Chondrocyte (in vitro differentiated cells): ENCODE data around the gene ST3GAL4. TPM values are rescaled to one million over a fixed set of nuclear protein-coding genes. Genes with fewer than 3 reads are reported as not detected.
A peak's percentile ranks its signal among the peaks of the same experiment; 100 is the strongest.

Experiments used
- DNase-seq: peaks from one replicate; pipeline ENCODE4 v3.0.0; 2021; ENCODE audit warnings: mixed read lengths, low spot score
- H3K27ac Mint-ChIP-seq: one replicate; pipeline ENCODE4 v1.8.0; 2021; ENCODE audit warnings: mild to moderate bottlenecking, moderate library complexity, mixed read lengths; ENCODE audit not compliant: unreplicated experiment
- H3K27me3 Mint-ChIP-seq: 2 replicates; pipeline ENCODE4 v1.8.0; 2021; ENCODE audit warnings: low read depth, mixed read lengths
- H3K36me3 Mint-ChIP-seq: 2 replicates; pipeline ENCODE4 v1.8.0; 2021; ENCODE audit warnings: low read depth, mixed read lengths
- H3K4me1 Mint-ChIP-seq: 2 replicates; pipeline ENCODE4 v1.8.0; 2021; ENCODE audit warnings: low read depth, mild to moderate bottlenecking, mixed read lengths
- H3K4me3 Mint-ChIP-seq: one replicate; pipeline ENCODE4 v1.8.0; 2021; ENCODE audit warnings: mild to moderate bottlenecking, moderate library complexity, mixed read lengths; ENCODE audit not compliant: unreplicated experiment
- H3K9me3 Mint-ChIP-seq: 2 replicates; pipeline ENCODE4 v1.8.0; 2021; ENCODE audit warnings: low read depth, mixed read lengths
- CTCF ChIP-seq: fragments of 200-600 bp; sonication (generic); IDR thresholded peaks from 2 replicates; pipeline ENCODE4 v1.5.0; 2021; ENCODE audit warnings: antibody characterized with exemption, mild to moderate bottlenecking, moderate library complexity
- total RNA-seq: library from RNA; stranded (reverse); gene quantifications from 3 replicates; pipeline ENCODE4 v1.2.1, GENCODE V29; 2021

The ST3GAL4 gene
- total RNA-seq, 1 donor from 2014 or later, result 30.7 TPM

- Mint-ChIP-seq H3K4me1 (peaks cover 8% of the 10 kb centered on the region), H3K9me3 (no peaks in the 10 kb centered on the region), H3K36me3 (no peaks in the 10 kb centered on the region), H3K4me3 (no peak overlapping the region), H3K27me3 (no peaks in the 10 kb centered on the region), H3K27ac (no peak overlapping the region)
- TF ChIP-seq CTCF, result no peak
- DNase-seq, result peak; percentile 43
These were observed 28.0 kb upstream of the ST3GAL4 start for GRCh38 chr11:126327281-126328000.

GRCh38 chr11:126328001-126328390 lies 27.5 kb upstream of the ST3GAL4 start:
- no peak overlapping the region for H3K4me3 Mint-ChIP-seq
- DNase-seq, result peak; percentile 93
- no peaks in the 10 kb centered on the region for H3K36me3 Mint-ChIP-seq
- no peaks in the 10 kb centered on the region for H3K9me3 Mint-ChIP-seq
- H3K27me3 Mint-ChIP-seq, result no peaks in the 10 kb centered on the region
- TF ChIP-seq CTCF, result no peak
- no peak overlapping the region for H3K27ac Mint-ChIP-seq
- peaks cover 12% of the 10 kb centered on the region for H3K4me1 Mint-ChIP-seq

DNA sequence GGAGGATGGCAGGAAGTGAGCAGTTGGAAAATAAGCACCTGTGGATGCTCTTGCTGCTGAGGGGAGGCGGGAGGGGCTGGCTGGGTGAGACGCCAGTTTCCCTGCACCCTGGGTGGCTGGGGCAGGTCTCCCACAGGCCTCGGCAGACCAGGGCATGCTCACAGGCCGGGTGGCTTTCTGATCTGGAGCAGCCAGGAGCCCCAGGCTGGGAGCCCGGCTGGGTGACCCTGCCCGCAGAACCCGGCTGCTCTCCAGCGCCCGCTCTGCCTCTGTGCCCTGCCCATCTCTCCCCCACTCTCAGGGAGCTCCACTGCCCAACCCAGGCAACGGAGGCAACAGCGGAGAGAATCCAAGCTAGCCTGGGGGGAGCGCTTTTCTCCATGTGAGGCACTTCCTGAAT lies 27.0 kb upstream of the ST3GAL4 start:
- H3K36me3 Mint-ChIP-seq, result no peaks in the 10 kb centered on the region
- H3K9me3 Mint-ChIP-seq, result no peaks in the 10 kb centered on the region
- DNase-seq, result peak; percentile 66
- no peak for TF ChIP-seq CTCF
- H3K27ac Mint-ChIP-seq, result no peak overlapping the region
- no peaks in the 10 kb centered on the region for H3K27me3 Mint-ChIP-seq
- H3K4me3 Mint-ChIP-seq, result no peak overlapping the region
- peaks cover 16% of the 10 kb centered on the region for H3K4me1 Mint-ChIP-seq

DNA sequence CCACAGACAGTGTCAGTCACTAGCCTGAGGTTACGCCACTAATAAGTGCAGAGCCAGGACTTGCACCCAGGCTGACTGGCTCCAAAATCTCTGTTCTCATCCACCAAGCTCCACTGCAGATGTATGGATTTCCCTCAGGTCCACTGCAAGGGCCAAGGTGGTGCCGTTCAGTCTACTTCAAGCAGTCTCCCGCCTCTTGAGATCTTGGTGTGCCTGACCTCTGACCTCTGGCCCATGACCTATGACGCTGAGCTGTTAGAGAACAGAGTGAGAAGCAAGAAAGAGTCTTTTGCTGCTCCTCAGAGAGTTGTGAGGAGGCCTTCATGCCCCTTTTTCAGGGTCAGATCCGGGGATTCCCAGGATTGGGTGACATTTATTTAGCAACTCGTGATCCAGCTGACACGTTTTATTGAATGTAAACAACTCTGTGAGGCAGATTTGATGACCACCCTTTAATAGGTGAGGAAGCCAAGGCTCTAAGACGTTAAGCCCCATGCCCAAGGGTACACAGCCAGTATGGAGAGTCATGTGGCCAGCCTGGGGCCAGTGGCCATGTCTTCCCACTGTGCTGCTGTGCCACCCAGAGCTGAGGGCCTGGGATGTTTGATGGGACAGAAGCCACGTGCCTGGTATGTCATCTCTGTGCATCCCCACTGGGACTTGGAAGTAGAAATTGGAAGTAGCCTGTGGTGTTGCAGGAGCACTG lies 26.4 kb upstream of the ST3GAL4 start:
- no peaks in the 10 kb centered on the region for H3K27me3 Mint-ChIP-seq
- H3K36me3 Mint-ChIP-seq, result no peaks in the 10 kb centered on the region
- TF ChIP-seq CTCF, result no peak
- no peaks in the 10 kb centered on the region for H3K9me3 Mint-ChIP-seq
- DNase-seq, result peak; percentile 52
- H3K4me1 Mint-ChIP-seq, result peaks cover 21% of the 10 kb centered on the region
- H3K4me3 Mint-ChIP-seq, result no peak overlapping the region
- no peak overlapping the region for H3K27ac Mint-ChIP-seq

- H3K36me3 Mint-ChIP-seq, result no peaks in the 10 kb centered on the region
- no peaks in the 10 kb centered on the region for H3K27me3 Mint-ChIP-seq
- DNase-seq, result no peak
- no peak for TF ChIP-seq CTCF
- H3K9me3 Mint-ChIP-seq, result no peaks in the 10 kb centered on the region
- no peak overlapping the region for H3K4me3 Mint-ChIP-seq
- H3K27ac Mint-ChIP-seq, result no peak overlapping the region
- H3K4me1 Mint-ChIP-seq, result peaks cover 25% of the 10 kb centered on the region
These were observed 25.8 kb upstream of the ST3GAL4 start for GRCh38 chr11:126329644-126330211.
